Activated CD4-positive, alpha-beta T cell treated with anti-CD3 and anti-CD28 coated beads, Interleukin-2, amount 50 U/mL, for 24 hours (primary cell): ENCODE data around the gene IMP3.
"Not testable (repeated sequence)": the region's sequence is repeated elsewhere in the genome, so short reads cannot be mapped to it uniquely, and the experiment has no call there.

Experiments
- DNase-seq, 2 donors: peaks; one replicate each; pipeline ENCODE4 v3.0.0-alpha.2; 2020; ENCODE audit warnings: low read depth in 1 of 2, low spot score in 1 of 2

The IMP3 gene

GRCh38 chr15:75651810-75652543 lies 12.0 kb upstream of the IMP3 start:
- no peak for DNase-seq

GRCh38 chr15:75650908-75651809 lies 11.1 kb upstream of the IMP3 start:
- DNase-seq: no peak

GRCh38 chr15:75649848-75650247 lies 9.8 kb upstream of the IMP3 start:
- DNase-seq: no peak

GRCh38 chr15:75649045-75649761 lies 9.2 kb upstream of the IMP3 start:
- no peak for DNase-seq

GRCh38 chr15:75648156-75649000 lies 8.4 kb upstream of the IMP3 start:
- DNase-seq: no peak

- peak; percentile 37 to 43 for DNase-seq
Observed at GRCh38 chr15:75647370-75648155, 7.5 kb upstream of the IMP3 start, which contains the start of gene SNX33. Gene SNX33, plus strand, starts transcription at chr15:75647912. Its CDS starts 1,191 bp downstream, at chr15:75649103.

GRCh38 chr15:75646944-75647364 lies 6.9 kb upstream of the IMP3 start:
- no peak for DNase-seq

- DNase-seq: no peak
Observed at GRCh38 chr15:75646112-75646943, 6.3 kb upstream of the IMP3 start.

- DNase-seq: no peak
Observed at GRCh38 chr15:75644376-75644775, 4.4 kb upstream of the IMP3 start.

GRCh38 chr15:75641603-75642002 lies 1.6 kb upstream of the IMP3 start:
- no peak for DNase-seq

- DNase-seq: no peak
Observed at GRCh38 chr15:75641179-75641503, 1.1 kb upstream of the IMP3 start.

GRCh38 chr15:75640483-75641178 lies 607 bp upstream of the IMP3 start:
- DNase-seq: peak in 1 of 2 donors; percentile 45

- no peak for DNase-seq
Observed at GRCh38 chr15:75639191-75639708, 774 bp downstream of the IMP3 start.

- DNase-seq: no peak
Observed at GRCh38 chr15:75637245-75638009, 2.6 kb downstream of the IMP3 start.

- no peak for DNase-seq
Observed at GRCh38 chr15:75636026-75636425, 4.0 kb downstream of the IMP3 start.

- DNase-seq: not testable (repeated sequence)
Observed at GRCh38 chr15:75633922-75634321, 6.1 kb downstream of the IMP3 start.

GRCh38 chr15:75631935-75632334 lies 8.1 kb downstream of the IMP3 start:
- no peak for DNase-seq
